Measurements from ENCODE around the gene WDR38.

WDR38 gene

DNA sequence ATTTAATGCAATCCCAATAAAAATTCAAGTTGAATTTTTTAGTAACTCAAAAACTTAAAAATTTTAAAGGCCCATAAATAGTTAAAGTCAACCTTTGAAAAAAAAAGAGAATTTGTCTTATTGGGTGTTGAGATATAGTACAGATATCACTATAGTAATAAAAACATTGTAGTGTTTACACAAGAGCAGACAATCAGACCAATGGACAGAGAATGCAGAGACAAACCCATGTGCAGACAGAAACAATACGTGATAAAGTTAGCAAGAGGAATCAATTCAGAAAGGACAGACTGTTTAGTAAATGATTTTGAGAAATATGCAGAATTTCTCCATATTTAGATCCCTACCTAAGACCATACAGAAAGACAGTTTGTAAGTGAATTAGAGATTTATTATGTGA, 53.7 kb downstream of the WDR38 start:
- Histone ChIP-seq H3K4me3 (ENCODE audit: low read length) (no peak overlapping the region), H3K4me1 (ENCODE audit: control insufficient read depth, insufficient read depth, low read length) (no peaks in the 10 kb centered on the region), H3K9ac (ENCODE audit: low read length) (no peak overlapping the region), H3K27ac (ENCODE audit: low read depth, low read length) (no peak overlapping the region), H3K27me3 (ENCODE audit: control insufficient read depth, insufficient read depth, low read length) (no peaks in the 10 kb centered on the region), H3K36me3 (ENCODE audit: control insufficient read depth, insufficient read depth, low read length) (peaks cover 15% of the 10 kb centered on the region)
